ENCODE measurements around the gene ADRA2B.

Gene ADRA2B

DNA sequence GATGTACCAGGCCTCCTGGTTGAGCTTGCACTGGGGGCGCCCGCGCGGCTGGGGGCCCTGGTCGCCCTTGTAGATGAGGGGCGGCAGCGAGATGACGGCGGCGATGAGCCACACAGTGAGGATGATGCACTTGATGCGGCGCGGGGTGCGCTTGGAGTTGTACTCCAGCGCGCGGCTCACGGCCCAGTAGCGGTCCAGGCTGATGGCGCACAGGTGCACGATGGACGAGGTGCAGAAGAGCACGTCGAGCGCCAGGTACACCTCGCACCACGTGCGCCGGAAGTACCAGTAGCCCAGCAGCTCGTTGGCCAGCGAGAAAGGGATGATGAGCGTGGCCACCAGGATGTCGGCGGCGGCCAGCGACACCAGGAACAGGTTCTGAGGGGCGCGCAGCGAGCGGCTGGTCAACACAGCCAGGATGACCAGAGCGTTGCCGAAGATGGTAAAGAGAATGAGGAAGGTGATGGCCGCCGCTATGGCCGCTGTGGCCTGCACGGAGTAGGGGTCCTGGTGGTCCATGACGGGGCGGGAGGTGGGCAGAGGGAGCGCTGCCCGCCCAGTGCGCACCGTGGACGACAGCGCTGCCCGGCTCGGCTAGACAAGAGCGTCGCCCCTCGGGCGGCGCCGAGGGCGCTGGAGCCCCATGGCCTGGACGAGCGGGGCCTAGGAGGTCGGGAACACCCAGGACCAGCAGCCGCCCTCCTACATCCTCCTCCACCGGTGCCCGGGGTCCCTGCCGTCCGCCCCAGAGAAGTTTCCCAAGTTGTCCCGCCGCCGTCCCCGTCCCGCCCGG lies 544 bp downstream of the ADRA2B start:
- no peak for DNase-seq

DNA sequence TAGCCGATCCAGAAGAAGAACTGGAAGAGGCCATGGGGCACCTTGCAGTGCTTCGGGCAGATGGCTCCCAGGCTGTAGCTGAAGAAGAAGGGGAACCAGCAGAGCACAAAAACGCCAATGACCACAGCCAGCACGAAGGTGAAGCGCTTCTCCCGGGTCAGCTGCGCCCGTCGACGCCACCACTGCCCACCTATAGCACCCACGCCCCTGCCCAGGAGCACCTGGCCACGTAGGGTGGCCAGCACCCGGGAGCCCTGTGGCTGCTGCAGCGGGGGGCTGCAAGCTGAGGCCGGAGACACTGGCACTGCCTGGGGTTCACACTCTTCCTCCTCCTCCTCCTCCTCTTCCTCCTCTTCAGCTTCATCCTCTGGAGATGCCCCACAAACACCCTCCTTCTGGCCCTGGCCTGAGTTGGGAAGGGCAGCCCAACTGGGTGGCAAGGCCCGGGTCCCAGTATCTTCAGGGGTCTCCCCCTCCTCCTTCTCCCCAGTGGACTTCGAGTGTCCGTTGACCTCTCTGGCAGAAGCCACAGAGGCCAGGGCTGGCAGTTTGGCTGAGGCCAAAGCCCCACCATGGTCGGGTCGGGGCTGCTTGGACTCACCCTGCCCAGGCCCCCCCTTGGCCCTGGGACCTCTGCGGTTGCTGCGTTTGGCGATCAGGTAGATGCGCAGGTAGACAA lies 1.3 kb downstream of the ADRA2B start:
- DNase-seq: peak in 1 of 2 donors; percentile 3

DNA sequence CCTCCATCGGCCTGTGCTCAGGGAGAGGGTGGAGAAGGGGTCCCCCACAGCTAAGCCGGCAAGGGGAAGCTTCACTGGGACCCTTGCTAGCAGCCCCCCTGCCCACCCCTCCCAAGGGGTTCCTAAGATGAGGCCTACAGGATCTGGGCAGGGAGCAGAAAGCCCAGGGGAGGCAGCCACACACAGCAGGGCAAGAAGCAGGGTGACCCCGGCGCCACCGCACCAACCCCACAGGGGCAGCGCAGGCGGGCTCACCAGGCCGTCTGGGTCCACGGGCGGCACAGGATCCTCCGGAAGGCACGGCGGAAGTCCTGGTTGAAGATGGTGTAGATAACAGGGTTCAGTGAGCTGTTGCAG lies 1.8 kb downstream of the ADRA2B start:
- DNase-seq: no peak

DNA sequence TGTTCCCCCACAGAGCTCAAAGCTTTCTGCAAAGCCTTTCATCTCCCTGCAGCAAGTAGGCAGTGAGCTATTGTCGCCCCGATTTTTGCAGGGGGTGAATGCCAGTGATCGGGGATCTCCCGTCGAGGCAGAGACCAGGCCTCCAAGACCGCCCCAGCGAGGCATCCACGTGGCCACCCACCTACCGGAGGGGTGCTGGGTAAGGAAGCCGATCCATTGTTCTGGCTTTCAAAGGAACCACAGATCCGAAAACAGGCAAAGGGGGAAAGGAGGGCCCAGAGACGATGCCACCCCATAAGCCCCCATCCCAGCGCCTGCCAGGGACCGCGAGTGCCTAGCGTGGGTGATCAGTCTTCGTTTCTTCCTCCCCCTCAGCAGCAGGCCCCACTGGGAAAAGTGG lies 2.4 kb downstream of the ADRA2B start:
- DNase-seq: no peak

DNA sequence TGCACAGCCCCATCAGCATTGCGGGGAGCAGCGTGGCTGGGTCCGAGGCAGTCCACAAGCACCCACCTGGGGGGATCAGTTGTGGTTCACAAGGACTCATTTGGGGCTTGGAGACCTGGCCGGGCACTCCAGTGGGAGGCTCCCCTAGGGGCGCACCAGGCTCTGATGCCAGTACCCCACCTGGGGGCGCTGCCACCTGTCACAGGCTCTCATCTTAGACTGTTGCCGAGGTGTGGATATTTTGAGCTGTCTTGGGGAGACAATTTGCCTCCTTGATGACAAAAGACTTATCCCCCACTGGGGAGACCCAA lies 3.0 kb downstream of the ADRA2B start:
- no peak for DNase-seq

DNA sequence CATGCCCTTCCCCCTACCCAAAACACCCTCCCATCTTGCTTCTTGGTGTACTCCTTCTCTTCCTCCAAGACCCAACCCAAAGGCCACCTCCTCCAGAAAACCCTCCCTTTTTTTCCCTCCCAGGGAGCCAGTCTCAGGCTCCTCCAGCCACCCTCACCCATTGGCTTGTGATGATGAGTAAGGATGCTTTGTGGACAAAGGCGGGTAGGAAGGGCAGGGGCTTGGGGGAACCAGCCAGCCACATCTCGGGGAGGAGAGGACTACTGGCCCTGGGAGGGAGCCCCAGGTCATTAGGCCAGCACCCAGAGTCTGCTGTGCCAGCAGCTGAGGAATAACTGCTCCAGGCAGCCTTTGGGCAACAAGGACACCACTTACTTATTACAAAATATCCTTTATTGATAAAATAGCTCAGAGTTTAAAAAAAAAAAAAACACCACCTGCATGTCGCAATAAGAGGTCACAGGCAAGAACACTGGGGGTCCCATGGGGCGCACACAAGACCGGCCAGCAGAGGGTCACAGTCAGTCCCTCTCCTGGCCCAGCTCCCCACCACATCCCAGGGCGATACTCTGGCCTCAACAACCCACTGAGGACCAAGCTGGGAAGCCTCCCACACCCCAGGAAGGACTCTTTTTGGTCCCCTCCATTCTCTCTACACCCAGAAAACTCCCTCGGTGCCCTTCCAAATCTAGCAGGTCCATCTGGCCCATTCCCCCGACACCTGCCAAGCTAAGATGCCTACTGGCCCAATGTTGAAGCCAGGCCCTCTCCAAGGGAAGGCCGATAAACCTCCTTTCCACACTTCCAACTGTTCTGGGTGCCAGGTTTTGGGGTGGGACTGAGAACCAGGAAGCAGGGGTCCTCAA lies 3.6 kb downstream of the ADRA2B start:
- DNase-seq: no peak

DNA sequence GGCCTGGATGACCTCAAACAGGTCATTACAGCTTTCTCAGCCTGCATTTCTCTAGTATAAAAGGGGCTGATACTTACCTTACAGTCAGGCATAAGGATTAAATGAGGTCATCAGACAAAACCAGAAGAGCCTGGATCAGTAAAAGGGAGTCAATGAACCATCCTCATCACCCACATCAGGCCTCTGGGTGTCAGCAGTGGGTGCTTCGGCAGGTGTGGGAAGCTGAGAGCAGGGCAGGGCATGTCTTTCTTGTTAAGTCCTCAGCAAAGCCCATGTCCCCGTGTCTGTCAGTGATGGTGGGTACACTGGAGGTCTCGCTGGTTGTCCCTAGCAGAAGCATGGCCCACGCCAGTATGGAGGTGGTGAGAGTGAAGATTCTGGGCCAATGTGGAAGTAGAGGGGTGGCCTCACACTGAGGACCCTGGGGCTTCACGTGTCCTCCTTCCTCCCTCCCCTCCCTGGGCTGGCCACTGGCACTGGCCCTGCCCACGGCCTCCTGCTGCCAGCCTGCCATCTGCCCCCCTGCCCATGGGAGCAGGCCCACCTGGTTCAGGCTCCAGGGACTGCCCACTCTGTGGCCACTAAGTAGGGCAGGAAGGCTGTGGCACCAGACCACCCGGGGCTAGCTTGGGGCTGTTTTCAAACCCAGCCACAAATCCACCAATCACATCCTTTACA lies 4.4 kb downstream of the ADRA2B start:
- DNase-seq: no peak

DNA sequence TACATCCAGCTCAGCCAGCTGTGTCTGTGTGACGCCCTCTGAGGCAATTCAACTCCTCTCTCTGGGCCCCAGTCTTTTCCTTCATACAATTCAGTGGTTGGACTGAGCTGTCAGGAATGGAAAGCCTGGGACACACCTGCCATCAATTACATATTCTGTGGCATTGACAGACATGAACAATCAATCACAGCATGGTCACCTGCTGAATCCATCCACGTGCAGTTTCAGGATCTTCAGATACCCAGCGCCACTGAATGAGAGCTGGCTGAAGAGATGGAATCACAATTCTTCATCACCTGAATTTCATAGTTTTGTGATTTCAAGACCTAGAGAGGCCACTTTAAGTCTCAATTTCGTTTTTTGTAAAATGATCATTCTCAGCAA lies 5.1 kb downstream of the ADRA2B start:
- no peak for DNase-seq

DNA sequence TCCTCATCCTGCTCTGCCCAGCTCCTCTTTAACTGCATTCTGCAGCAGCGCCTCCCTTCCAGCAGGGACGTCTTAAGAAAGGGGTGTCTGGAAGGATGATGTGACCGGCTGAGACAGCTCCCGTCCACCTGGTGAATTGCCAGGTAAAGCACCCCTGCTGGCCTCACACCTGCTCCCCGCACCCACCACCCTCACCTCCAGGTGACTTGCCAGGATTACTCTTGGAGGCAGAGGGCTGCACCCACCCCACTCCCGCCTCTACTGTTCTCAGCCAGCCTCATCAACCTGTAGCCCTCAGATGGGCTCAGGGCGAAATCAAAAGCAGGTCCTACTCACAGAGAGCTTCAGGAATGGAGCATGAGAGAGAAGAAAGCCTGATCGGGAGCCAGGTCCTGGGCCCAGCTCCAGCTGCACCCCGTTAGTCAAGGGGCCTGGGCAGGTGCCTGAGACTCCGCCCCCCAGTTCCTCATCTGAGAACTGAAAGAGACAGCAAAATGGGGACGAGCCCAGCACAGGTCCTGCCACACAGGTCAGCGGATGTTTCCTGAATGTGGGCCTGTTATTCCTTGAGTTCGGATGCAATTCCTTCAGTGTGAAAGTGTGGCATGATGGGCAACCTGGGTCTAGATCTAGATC lies 5.6 kb downstream of the ADRA2B start:
- DNase-seq: no peak

DNA sequence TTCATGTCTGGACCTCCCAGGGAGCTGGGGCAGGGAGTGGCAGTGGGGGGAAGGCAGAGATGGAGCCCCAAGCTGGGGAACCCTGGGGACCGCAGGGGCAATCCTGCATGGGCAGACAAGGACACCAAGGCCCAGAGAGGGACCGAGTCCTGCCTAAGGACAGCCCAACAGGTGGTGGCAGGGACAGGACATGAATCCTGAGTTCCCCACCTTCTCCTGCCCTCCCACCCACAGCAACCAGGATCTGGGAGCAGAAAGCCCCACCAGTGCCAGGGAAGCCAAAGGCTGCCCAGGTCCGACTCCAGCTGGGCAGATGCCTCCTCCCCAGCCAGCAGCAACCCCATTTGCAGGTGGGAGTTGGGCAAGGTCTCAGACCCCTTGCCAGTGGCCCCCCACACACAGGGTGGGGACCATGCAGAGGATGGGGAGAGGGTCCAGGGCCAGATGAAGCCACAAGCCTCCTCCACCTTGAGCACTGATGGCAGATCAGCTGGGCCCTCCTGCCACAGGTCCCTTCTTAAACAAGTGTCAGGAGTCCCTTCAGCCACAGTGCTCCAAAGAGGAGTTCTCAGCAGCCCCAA lies 6.3 kb downstream of the ADRA2B start:
- no peak for DNase-seq

DNA sequence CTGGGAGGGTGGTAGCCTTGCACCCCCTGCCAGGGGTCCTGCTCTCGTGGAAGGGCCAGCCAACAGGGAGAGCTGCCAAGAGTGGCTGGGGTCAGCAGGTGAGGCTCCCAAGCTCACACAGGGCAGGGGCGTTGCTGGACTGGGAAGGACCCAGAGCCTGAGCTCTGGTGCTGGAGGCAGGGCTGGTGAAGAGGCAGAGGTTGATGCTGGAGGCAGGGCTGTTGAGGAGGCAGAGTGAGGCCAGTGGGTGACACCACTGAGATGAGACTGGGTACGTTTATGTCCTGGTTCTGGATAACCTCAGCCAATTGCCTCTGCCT lies 7.0 kb downstream of the ADRA2B start:
- DNase-seq: no peak

DNA sequence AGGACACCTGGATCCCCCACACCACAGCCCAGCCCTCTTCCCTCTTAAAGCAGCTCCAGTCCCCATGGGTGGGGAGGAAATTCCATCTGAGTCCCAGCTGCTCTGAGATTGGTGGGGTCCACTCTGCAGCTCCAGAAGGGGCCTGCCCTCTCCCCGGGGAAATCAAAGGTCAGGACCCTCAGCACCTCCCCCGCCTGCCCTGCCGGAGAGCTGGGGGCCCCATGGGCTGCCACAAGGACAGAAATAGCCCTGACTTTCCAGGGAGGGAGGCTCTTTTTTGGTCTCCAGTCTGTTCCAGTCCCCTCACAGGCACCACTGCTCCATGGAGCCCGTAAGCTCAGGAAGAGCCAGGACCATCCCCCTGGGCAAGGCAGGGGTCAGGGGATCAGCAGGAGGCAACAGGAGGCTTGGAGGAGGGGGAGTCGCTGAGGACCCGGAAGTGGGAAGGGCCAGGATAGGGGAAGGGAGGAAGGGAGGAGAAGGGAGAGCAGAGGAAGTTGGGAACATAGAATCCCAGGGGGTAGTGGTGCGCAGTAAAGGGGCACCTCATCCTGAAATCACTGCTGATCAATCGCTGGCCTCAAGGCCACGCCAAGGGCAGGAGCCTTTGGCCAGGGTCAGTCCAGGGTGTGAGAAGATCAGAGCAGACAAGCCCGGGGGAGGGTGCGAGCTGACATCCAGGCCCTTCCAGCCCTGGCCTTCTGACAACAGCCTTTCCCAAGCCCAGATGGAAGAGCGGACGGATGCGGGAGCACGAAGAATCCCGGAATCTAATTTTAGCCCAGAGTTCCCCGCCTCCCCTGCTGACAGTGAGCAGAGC lies 7.6 kb downstream of the ADRA2B start:
- DNase-seq: no peak

DNA sequence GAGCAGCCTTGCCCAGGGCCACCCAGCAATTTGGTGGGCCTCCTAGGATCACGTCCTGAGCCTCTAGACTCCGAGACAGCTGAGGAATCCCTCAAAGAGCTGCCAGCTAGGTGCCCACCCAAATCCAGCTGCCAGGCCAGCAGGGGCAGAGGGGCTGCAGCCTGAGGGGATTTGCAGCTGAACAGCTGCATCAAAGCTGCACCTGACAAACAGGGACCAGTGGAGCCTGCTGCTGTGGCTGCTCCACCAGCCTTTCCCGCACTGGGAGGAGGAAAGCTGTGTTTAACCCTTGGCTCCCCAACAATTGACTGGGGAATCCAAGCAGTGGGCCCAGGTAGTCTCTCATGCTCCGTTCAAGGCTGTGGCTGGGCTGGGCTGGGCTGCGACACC lies 8.2 kb downstream of the ADRA2B start:
- DNase-seq: no peak

DNA sequence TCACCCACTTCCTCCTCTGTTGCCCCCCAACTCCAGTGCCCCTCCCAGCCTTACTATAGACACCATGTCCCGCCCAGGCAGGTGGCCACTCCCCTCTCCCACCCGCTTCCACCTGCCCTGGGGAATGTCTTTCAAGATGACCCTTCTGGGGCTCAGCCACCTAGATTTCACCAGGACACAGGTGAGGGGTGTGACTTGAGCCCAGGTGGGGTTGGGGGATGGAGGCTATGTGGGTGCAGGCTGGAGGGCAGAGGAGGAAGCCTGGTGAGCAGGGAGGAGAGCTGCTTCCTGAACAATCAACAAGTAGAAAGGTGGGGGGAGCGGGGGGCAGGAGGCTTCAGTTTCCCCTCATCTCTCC lies 8.7 kb downstream of the ADRA2B start:
- DNase-seq: no peak

DNA sequence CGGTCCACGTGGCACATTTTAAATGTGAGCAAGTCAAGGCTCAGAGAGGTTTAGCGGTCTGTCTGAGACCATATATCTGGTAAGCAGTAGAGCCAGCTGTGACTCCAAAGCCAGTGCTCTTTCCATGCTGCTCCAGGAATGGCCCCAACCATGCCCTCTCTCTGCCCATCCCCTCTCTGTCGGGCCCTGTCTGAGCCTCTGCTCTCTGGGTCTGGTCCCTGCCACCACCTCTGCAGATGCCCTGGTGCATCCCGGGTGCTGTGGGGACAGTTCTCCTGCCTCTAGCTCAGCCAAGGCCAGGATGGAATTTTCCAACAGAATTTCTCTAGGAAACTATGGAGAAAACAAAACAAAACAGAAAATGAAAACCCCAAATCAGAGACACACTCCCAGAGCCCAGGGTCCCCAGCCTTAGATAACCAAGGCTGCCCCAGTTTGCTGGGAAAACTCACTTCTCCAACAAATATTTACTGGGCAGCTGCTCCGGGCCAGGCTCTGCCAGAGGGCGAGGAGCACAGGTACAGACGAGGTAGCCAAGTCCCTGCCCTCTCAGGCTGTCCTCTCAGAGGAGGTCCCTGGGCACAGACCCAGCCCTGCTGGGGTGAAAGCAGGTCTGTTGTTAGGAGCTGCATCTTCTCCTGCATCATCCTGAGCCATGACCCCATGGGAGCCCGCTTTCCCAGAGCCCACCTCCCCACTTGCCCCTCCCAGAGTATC lies 9.2 kb downstream of the ADRA2B start:
- no peak for DNase-seq

DNA sequence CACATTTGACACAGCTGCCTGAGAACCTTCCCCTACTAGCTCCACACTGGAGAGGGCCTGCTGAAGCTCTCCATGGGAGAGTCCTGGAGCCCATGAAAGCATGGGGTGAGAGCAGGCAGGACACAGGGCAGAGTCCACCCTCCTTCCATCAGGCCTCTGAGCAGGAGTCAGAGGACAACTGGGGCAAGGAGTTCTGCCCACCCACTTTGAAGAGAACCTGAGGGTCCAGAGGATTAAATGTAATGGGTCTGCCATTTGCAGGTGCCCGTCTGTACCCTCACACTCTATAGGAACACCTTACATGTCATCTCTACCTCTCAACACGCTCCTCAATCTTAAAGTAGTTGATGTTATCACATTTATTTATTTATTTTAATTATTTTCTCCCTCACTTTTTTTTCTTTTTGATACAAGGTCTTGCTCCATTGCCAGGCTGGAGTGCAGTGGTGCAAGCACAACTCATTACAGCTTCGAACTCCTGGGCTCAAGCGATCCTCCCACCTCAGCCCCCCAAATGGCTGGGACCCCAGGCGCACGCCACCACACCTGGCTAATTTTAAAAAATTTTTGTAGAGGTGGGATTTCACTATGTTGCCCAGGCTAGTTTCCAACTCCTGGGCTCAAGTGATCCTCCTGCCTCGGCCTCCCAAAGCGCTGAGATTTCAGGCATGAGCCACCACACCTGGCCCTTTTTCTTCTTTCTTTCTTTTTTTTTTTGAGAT lies 10.2 kb downstream of the ADRA2B start:
- no peak for DNase-seq

DNA sequence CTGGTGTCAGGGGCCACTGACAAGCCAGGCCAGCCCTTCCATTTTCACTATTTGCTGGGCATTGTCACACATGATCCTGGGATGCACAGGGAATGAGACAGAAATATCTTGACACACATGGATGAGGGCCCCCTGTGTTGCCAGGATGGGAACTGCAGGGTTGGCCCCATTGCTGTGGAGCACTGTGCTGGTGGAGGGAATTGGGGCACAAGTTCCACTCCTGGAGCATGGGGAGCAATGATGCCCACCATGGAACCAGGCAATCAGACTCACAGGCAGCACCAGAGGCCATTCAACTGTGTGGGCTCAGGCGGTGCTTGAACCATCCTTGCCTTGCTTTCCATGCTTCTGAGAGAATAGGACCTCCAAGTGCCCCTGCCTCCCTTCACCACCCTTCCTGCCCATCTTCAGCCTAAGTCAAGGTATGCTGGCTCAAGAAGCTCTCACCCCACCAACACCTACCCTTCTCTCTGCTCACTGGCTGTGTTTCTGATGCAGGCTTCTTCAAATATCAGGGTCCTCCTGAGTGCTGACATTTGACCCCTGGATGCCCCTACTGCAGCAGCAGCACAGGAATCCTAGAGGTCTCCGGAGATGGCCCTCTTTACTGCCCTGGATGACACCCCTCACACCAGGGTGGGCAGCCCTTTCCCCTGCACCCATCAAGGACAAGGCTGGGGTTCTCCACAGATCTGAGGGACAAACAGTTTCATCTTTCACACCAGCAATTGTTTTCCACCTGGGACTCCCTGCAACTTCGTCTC lies 11.0 kb downstream of the ADRA2B start:
- DNase-seq: no peak

DNA sequence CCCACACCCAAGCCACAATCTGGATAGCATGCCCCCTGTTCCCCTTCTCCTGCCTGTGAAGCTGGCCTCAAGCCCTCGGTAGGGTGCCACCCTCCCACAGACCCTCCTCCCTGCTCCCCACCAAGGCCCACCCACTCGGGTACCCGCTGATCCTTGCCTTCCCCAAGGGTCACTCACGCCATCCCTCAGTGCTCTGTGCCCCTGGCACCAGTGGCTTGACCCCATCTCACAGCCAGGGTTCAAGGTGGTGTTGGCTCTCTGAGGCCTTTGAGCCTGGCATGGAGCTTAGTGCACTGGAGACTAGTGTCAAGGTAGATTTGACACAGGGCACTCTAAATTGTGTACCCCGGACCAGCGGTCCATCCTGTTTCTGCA lies 11.9 kb downstream of the ADRA2B start:
- no peak for DNase-seq

DNA sequence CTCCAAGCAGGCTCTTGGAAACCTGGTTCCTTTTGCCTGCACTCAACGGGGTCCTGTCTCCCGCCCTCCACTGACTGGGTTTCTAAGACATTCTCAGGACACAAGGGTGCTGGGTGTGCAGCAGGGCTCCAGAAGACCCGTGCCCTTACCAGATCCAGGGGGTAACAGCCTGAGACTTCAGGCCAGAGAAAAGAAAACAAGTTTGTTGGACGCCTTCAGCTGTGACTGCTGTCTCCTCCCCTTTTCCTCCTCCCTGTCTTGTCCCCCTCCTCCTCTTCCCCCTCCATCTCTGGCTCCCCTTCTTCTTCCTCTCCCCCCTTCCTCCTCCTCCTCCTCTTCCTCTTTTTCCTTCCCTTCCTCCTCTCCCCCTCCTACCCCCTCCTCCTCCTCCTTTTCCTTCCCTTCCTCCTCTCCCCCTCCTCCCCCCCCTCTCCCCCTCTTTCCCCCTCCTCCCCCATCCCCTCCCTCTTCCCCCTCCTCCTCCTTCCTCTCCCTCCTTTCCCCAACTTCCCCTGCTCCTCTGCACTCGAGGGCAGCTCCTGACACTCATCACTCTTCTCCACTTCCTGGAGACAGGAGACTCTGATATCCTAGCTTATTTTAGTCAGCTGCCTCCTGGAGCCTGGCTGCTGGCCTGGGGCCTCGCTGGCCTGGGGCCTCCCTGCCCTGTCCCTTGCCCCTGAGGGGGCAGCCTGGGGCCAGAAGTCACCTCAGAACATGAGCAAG lies 12.4 kb downstream of the ADRA2B start:
- DNase-seq: no peak
